GM12878 (cell line): ENCODE data around the gene YEATS2. TPM values are rescaled to one million over a fixed set of nuclear protein-coding genes. Genes with fewer than 3 reads are reported as not detected.

Experiments used
- ATAC-seq: fragments of 200-7000 bp; cut with Tn5 transposase; 3 replicates; pipeline ENCODE4 v1.9.1; 2020; ENCODE audit warnings: mild to moderate bottlenecking, moderate library complexity
- BruUV-seq: library from RNA; stranded (reverse); fragments of 400-500 nt; replicated peaks from 2 replicates; lab custom pipeline; 2021; lab: Mats Ljungman, UMichigan
- CTCF ChIA-PET: fragments of 300-600 bp; sonication (Branson Sonifier 250); formaldehyde crosslinking; extraction: SDS; loops from one replicate; lab custom pipeline; 2021; ENCODE audit warnings: inconsistent platforms; lab: Yijun Ruan, JAX
- POLR2A ChIA-PET: fragments of 350-600 bp; formaldehyde crosslinking; extraction: SDS; loops from one replicate; lab custom pipeline; 2021; ENCODE audit warnings: inconsistent platforms; lab: Charles Lee
- RAD21 ChIA-PET: fragments of 300-600 bp; sonication (Branson Sonifier 250); formaldehyde crosslinking; loops from one replicate; lab custom pipeline; 2023; ENCODE audit warnings: antibody characterized with exemption; ENCODE audit not compliant: unreplicated experiment; lab: Charles Lee
- SMC1A ChIA-PET: fragments of 300-600 bp; sonication (Branson Sonifier 250); formaldehyde crosslinking; loops from one replicate; lab custom pipeline; 2023; ENCODE audit not compliant: unreplicated experiment, uncharacterized antibody; lab: Charles Lee
- DNase-seq: peaks from one replicate; pipeline ENCODE4 v3.0.0-alpha.2; 2011; ENCODE audit warnings: low read depth, low spot score
- FAIRE-seq: peaks from 3 replicates; lab custom pipeline; 2011; peaks lifted over from hg19 to GRCh38; lab: Jason Lieb, UNC
- H2AFZ ChIP-seq: 2 replicates; pipeline ENCODE4 v1.6.0; 2011; ENCODE audit warnings: low read depth, low read length, control low read depth; ENCODE audit not compliant: control insufficient read depth
- H3K27ac ChIP-seq: 2 replicates; pipeline ENCODE4 v1.5.1; 2011; ENCODE audit warnings: control low read depth; ENCODE audit not compliant: control insufficient read depth, insufficient read depth
- H3K27me3 ChIP-seq, 2 experiments: replicated peaks in 1 of 2; 2 replicates each; pipeline versions ENCODE4 v1.6.0 to v1.6.1; 2011; ENCODE audit warnings: low read length in 1 of 2; ENCODE audit not compliant: control insufficient read depth in 2 of 2, insufficient read depth in 2 of 2
- H3K36me3 ChIP-seq, 2 experiments: 2 replicates each; pipeline ENCODE4 v1.5.1; 2011; ENCODE audit warnings: low read length in 1 of 2; ENCODE audit not compliant: control insufficient read depth in 2 of 2, insufficient read depth in 2 of 2
- H3K4me1 ChIP-seq: 2 replicates; pipeline ENCODE4 v1.6.1; 2011; ENCODE audit warnings: mild to moderate bottlenecking, low read length, moderate library complexity, mixed read lengths; ENCODE audit not compliant: control insufficient read depth, insufficient read depth
- H3K4me2 ChIP-seq: 2 replicates; pipeline ENCODE4 v1.6.0; 2011; ENCODE audit warnings: control low read depth; ENCODE audit not compliant: control insufficient read depth, insufficient read depth
- H3K4me3 ChIP-seq: fragments of 200-600 bp; sonication (generic); 2 replicates; pipeline ENCODE4 v1.5.1; 2016
- H3K79me2 ChIP-seq: 2 replicates; pipeline ENCODE4 v1.6.0; 2011; ENCODE audit warnings: low read length; ENCODE audit not compliant: control insufficient read depth, insufficient read depth
- H3K9ac ChIP-seq: 2 replicates; pipeline ENCODE4 v1.8.0; 2011; ENCODE audit warnings: low read length, control low read depth, mixed read lengths; ENCODE audit not compliant: control insufficient read depth, insufficient read depth
- H3K9me3 ChIP-seq: replicated peaks from 3 replicates; pipeline ENCODE4 v1.5.1; 2011; ENCODE audit warnings: mild to moderate bottlenecking, low read length; ENCODE audit not compliant: control insufficient read depth, insufficient read depth
- H4K20me1 ChIP-seq: 2 replicates; pipeline ENCODE4 v1.6.0; 2011; ENCODE audit not compliant: control insufficient read depth, insufficient read depth
- BHLHE40 ChIP-seq, 2 experiments: fragments of 450-650 bp in 1 of 2; IDR thresholded peaks; 2 replicates each; pipeline ENCODE4 v1.6.1; 2011 to 2017; ENCODE audit warnings: low read depth in 2 of 2, borderline replicate concordance in 1 of 2, improper control_type of control experiment in 1 of 2, low read length in 1 of 2, mild to moderate bottlenecking in 1 of 2
- GABPA ChIP-seq: IDR thresholded peaks from 2 replicates; pipeline ENCODE4 v1.6.1; 2014; ENCODE audit warnings: antibody characterized with exemption, low read depth, mild to moderate bottlenecking, inconsistent platforms
- KLF5 ChIP-seq: fragments of 450-650 bp; IDR thresholded peaks from 2 replicates; pipeline ENCODE4 v1.6.1; 2014; ENCODE audit warnings: mild to moderate bottlenecking; ENCODE audit not compliant: partially characterized antibody
- TCF12 ChIP-seq: IDR thresholded peaks from 2 replicates; pipeline ENCODE4 v1.6.1; 2011; ENCODE audit warnings: low read depth, mild to moderate bottlenecking, low read length
- TCF3 ChIP-seq: IDR thresholded peaks from 2 replicates; pipeline ENCODE4 v1.6.1; 2012; ENCODE audit warnings: low read depth, mild to moderate bottlenecking, low read length, borderline replicate concordance; ENCODE audit not compliant: insufficient read depth
- YBX1 ChIP-seq: fragments of 450-650 bp; IDR thresholded peaks from 2 replicates; pipeline ENCODE4 v1.6.1; 2016; ENCODE audit warnings: antibody characterized with exemption
- ZZZ3 ChIP-seq: IDR thresholded peaks from 2 replicates; pipeline ENCODE4 v1.6.1; 2011; ENCODE audit warnings: low read depth; ENCODE audit not compliant: control insufficient read depth, insufficient read length
- WGBS: methylation state at CpG from one replicate; pipeline ENCODE4 v1.1.6; 2016; ENCODE audit warnings: low lambda C conversion rate; ENCODE audit not compliant: insufficient replicate concordance, insufficient coverage; ENCODE audit errors: missing lambda C conversion rate; 5-methylcytosine and 5-hydroxymethylcytosine counted together
- in situ Hi-C: fragments of 300-500 bp; cut with MboI; formaldehyde crosslinking; loops from 9 replicates; pipeline ENCODE4 v1.14.3; 2018; ENCODE audit warnings: mixed read lengths
- intact Hi-C: fragments of 100-400 bp; cut with micrococcal nuclease; formaldehyde crosslinking; loops from one replicate; pipeline ENCODE4 v1.14.2; 2022; ENCODE audit not compliant: unreplicated experiment
- polyA plus RNA-seq, 11 experiments: library from polyadenylated mRNA; depleted of rRNA in 4 of 11; unstranded in 6 of 11; stranded (reverse) in 5 of 11; fragments of >200 nt; fragmentation: Nextera tagmentation in 4 of 11; fragmentation: Illumina TruSeq in 1 of 11; extraction: Ambion mirVana in 4 of 11; extraction: Trizol in 1 of 11; gene quantifications; 1 replicate in 1 of 11; 2 replicates in 10 of 11; pipeline versions ENCODE4 v1.2.1 to v1.2.3, GENCODE V29; 2011 to 2016; ENCODE audit warnings: inconsistent platforms in 2 of 11, missing spikeins in 2 of 11, low read depth in 1 of 11
- total RNA-seq, 4 experiments: library from RNA; depleted of rRNA in 3 of 4; stranded (reverse); fragments of >200 nt in 3 of 4; fragmentation: Illumina TruSeq in 1 of 4; extraction: Trizol in 1 of 4; gene quantifications; 2 replicates each; pipeline versions ENCODE4 v1.2.1 to v1.2.3, GENCODE V29; 2013 to 2021
- TF ChIP-seq, protein P1 (sequence below): fragments of 450-650 bp; IDR thresholded peaks from 2 replicates; pipeline ENCODE4 v1.6.1; 2017; ENCODE audit warnings: mild to moderate bottlenecking, moderate library complexity
- TF ChIP-seq, protein P2 (sequence below): fragments of 450-650 bp; IDR thresholded peaks from 2 replicates; pipeline ENCODE4 v1.6.1; 2017; ENCODE audit warnings: mild to moderate bottlenecking

Gene YEATS2
- total and polyA plus RNA-seq, 10 of the 15 experiments (the other 5 are each of a cell fraction or from before 2014, with no cell fraction given): 1.9 to 65.3 (median 25.8) TPM

DNA sequence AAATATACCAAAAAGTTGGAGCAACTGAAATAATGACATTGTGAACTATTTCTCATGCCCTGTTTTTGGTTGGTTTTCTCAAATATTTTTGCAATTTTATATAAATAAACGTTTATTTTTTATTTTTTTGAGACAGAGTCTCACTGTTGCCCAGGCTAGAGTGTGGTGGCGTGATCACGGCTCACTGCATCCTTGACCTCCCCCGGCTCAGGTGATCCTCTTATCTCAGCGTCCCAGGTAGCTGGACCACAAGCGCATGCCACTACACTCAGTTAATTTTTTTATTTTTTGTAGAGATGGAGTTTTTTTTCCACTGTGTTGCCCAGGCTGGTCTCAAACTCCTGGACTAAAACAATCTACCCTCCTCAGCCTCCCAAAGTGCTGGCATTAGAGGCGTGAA, 45.6 kb downstream of the YEATS2 start (continued):
- TF ChIP-seq, protein P1, sequence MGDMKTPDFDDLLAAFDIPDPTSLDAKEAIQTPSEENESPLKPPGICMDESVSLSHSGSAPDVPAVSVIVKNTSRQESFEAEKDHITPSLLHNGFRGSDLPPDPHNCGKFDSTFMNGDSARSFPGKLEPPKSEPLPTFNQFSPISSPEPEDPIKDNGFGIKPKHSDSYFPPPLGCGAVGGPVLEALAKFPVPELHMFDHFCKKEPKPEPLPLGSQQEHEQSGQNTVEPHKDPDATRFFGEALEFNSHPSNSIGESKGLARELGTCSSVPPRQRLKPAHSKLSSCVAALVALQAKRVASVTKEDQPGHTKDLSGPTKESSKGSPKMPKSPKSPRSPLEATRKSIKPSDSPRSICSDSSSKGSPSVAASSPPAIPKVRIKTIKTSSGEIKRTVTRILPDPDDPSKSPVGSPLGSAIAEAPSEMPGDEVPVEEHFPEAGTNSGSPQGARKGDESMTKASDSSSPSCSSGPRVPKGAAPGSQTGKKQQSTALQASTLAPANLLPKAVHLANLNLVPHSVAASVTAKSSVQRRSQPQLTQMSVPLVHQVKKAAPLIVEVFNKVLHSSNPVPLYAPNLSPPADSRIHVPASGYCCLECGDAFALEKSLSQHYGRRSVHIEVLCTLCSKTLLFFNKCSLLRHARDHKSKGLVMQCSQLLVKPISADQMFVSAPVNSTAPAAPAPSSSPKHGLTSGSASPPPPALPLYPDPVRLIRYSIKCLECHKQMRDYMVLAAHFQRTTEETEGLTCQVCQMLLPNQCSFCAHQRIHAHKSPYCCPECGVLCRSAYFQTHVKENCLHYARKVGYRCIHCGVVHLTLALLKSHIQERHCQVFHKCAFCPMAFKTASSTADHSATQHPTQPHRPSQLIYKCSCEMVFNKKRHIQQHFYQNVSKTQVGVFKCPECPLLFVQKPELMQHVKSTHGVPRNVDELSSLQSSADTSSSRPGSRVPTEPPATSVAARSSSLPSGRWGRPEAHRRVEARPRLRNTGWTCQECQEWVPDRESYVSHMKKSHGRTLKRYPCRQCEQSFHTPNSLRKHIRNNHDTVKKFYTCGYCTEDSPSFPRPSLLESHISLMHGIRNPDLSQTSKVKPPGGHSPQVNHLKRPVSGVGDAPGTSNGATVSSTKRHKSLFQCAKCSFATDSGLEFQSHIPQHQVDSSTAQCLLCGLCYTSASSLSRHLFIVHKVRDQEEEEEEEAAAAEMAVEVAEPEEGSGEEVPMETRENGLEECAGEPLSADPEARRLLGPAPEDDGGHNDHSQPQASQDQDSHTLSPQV: no peak
- TF ChIP-seq GABPA: no peak
- no peak for TF ChIP-seq TCF12
- no peak for TF ChIP-seq ZZZ3
- TF ChIP-seq BHLHE40 (IDR thresholded peaks at IDR 0.05; ENCODE audit: borderline replicate concordance in 1 of 2, low read depth in 2 of 2, low read length in 1 of 2): no peak
- TF ChIP-seq KLF5: no peak

DNA sequence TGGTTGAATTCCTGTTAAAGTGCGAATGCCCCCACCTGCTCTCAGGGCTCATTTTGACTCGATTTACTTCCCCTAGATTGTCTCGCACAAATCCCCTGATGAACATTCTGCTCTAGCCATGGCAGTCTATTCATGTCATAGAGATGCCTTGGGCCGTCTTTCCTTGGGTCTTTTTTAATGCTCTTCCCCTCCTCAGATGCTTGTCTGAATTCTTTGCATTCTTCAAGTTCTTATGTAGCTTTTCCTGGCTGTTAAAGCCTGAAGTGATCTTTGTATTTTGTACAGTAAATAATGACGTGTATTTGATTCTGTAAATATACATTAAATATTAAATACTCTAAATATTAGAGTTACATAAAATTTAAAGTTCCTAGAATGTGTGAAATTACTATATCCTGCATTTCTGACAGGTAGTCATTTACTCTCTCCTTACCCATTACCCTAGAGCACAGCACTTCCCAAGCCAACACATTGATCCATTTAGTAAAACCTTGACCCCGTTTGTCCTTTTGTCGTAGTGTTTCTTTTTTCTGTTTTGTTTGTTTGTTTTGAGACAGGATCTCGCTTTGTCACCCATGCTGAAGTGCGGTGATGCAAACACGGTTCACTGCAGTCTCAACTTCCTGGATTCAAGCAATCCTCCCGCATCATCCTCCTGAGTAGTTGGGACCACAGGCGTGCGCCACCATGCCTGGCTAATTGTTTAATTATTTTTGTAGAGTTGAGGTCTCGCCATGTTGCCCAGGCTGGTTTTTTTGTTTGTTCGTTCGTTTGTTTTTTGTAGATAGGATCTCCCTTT, 47.9 kb downstream of the YEATS2 start:
- no peaks in the 10 kb centered on the region for H3K9me3 ChIP-seq
- no peak for TF ChIP-seq TCF3
- no peak for TF ChIP-seq YBX1
- TF ChIP-seq, protein P2, sequence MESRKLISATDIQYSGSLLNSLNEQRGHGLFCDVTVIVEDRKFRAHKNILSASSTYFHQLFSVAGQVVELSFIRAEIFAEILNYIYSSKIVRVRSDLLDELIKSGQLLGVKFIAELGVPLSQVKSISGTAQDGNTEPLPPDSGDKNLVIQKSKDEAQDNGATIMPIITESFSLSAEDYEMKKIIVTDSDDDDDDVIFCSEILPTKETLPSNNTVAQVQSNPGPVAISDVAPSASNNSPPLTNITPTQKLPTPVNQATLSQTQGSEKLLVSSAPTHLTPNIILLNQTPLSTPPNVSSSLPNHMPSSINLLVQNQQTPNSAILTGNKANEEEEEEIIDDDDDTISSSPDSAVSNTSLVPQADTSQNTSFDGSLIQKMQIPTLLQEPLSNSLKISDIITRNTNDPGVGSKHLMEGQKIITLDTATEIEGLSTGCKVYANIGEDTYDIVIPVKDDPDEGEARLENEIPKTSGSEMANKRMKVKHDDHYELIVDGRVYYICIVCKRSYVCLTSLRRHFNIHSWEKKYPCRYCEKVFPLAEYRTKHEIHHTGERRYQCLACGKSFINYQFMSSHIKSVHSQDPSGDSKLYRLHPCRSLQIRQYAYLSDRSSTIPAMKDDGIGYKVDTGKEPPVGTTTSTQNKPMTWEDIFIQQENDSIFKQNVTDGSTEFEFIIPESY: no peak
- TF ChIP-seq, all 136 proteins: peak for 0
- SMC1A ChIA-PET: no interaction called here
- Histone ChIP-seq H3K4me2 (no peak overlapping the region), H3K27me3 (no peaks in the 10 kb centered on the region), H3K79me2 (no peaks in the 10 kb centered on the region), H3K9ac (no peak overlapping the region), H3K36me3 (peaks cover 2 to 5% of the 10 kb centered on the region in 2 experiments), H3K4me1 (no peaks in the 10 kb centered on the region), H4K20me1 (no peaks in the 10 kb centered on the region), H2AFZ (no peak overlapping the region), H3K27ac (no peak overlapping the region), H3K4me3 (no peak overlapping the region)
- in situ Hi-C loops (no loop called here), intact Hi-C loops (no loop called here)
- WGBS: 82% methylated on average over 16 of the region's 16 CpGs
- DNase-seq: no peak
- FAIRE-seq: no peak
- RAD21 ChIA-PET: no interaction called here
- no TSS peak for BruUV-seq
- POLR2A ChIA-PET: no interaction called here
- CTCF ChIA-PET: no interaction called here
- no peak for ATAC-seq
